Measurements from ENCODE around the gene ACOX1. TPM values are rescaled to one million over a fixed set of nuclear protein-coding genes. Genes with fewer than 3 reads are reported as not detected.

The ACOX1 gene
- total RNA-seq, 4 donors from 2014 or later: 33.7 to 44.4 (median 39.1) TPM

DNA sequence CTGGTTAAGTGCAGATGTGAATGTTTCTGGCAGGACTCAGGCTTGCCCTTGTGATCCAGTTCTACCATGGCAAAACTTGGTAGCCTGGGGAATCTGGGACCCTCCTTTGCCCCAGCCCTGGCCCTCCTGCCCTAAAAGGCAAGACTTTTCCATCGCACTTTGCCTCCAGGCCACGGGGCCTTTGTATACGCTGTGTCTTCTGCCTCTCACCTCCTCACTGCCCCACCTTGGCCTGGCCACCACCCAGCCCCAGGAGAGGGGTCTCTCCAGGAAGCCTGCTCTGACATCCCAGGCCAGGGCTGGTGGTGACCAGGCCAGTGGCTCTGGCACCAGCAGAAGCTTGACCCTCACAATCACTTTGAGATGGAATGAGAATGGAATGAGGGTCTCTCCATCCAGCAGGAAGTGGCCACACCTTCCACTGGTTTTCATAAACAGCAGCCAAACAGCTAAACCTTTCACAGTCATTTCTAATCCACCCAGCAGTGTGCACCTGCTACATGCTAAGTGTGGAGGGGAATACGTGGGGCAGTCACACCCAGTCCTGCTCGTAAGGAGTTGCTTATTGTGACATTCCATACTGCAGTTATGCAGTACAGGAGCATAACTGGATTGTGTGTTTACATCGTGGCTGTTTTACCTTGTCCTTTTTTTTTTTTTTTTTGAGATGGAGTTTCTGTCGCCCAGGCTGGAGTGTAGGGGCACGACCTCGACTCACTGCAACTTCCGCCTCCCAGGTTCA is 72.7 kb downstream of the ACOX1 start:
- no peaks in the 10 kb centered on the region for H3K27me3 ChIP-seq
- peaks cover 0 to 22% (median 2%) of the 10 kb centered on the region in 3 donors for H3K36me3 ChIP-seq
- H3K27ac ChIP-seq: peak overlapping the region in 3 of 4 donors; percentile 6 to 96 (median 95)
- peaks cover 0 to 36% (median 10%) of the 10 kb centered on the region in 4 donors for H3K4me1 ChIP-seq
- H3K9me3 ChIP-seq: no peaks in the 10 kb centered on the region
- WGBS, 2 donors: 83 to 88% methylated on average over 10 of the region's 10 CpGs
- no peak overlapping the region for H3K4me3 ChIP-seq
- TF ChIP-seq POLR2A (IDR thresholded peaks at IDR 0.05) (no peak), EP300 (IDR thresholded peaks at IDR 0.05) (no peak)
- TF ChIP-seq, protein P1, sequence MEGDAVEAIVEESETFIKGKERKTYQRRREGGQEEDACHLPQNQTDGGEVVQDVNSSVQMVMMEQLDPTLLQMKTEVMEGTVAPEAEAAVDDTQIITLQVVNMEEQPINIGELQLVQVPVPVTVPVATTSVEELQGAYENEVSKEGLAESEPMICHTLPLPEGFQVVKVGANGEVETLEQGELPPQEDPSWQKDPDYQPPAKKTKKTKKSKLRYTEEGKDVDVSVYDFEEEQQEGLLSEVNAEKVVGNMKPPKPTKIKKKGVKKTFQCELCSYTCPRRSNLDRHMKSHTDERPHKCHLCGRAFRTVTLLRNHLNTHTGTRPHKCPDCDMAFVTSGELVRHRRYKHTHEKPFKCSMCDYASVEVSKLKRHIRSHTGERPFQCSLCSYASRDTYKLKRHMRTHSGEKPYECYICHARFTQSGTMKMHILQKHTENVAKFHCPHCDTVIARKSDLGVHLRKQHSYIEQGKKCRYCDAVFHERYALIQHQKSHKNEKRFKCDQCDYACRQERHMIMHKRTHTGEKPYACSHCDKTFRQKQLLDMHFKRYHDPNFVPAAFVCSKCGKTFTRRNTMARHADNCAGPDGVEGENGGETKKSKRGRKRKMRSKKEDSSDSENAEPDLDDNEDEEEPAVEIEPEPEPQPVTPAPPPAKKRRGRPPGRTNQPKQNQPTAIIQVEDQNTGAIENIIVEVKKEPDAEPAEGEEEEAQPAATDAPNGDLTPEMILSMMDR (IDR thresholded peaks at IDR 0.05): no peak
- no peak for DNase-seq (ENCODE audit: low spot score in 2 of 2)

DNA sequence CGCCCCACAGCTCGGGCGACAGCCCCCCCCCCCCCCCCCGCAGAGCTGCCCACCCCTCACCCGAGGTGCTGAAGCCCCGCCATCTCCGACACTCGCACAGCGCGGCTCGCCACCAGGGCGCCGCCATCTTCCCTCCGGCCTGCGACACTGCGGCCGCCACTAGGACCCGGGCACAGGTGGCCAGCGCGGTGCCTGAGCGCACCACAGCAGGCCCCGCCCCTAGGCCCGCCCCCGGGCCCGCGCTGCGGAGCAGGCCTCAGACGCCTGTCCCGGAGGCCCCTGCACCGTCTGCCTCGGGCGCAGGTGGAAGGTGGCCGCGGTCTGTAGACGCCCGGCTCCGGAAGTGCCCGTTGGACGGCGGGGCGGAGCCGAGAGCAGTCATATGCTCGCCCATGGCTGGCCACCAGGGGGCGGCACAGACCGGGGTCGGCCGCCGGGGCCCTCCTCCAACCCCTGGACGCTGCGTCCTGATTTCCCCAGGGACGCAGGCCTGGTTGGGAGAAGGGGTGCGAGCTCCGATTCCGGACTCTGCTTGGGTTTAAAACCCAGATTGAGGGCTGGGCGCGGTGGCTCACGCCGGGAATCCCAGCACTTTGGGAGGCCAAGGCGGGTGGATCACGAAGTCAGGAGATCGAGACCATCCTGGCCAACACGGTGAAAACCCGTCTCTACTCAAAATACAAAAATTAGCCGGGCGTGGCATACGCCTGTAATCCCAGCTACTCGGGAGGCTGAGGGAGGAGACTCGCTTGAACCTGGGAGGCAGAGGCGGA is 74.0 kb downstream of the ACOX1 start, which contains the start of gene MRPL38:
Gene MRPL38, minus strand, starts transcription at position 136 of the 773 bp plus-strand sequence. Its CDS starts 9 bp downstream, at position 127.
- H3K4me1 ChIP-seq: peaks cover 0 to 29% (median 10%) of the 10 kb centered on the region in 4 donors
- peak within 1 kb of the TSS; percentile 63 to 84 (median 79) for H3K4me3 ChIP-seq
- peaks cover 0 to 34% (median 2%) of the 10 kb centered on the region in 3 donors for H3K36me3 ChIP-seq
- H3K27ac ChIP-seq: peak within 1 kb of the TSS; percentile 88 to 96 (median 92)
- H3K9me3 ChIP-seq: no peaks in the 10 kb centered on the region
- TF ChIP-seq EP300 (IDR thresholded peaks at IDR 0.05): peak; percentile 67 to 88
- peak; percentile 35 to 80 for TF ChIP-seq POLR2A (IDR thresholded peaks at IDR 0.05)
- TF ChIP-seq, protein P1 (IDR thresholded peaks at IDR 0.05): peak; percentile 97 to 100 (median 99)
- DNase-seq (ENCODE audit: low spot score in 2 of 2): peak; percentile 78
- no peaks in the 10 kb centered on the region for H3K27me3 ChIP-seq
- 3 to 4% methylated on average over 15 to 35 of the region's 69 CpGs for WGBS, 2 donors

DNA sequence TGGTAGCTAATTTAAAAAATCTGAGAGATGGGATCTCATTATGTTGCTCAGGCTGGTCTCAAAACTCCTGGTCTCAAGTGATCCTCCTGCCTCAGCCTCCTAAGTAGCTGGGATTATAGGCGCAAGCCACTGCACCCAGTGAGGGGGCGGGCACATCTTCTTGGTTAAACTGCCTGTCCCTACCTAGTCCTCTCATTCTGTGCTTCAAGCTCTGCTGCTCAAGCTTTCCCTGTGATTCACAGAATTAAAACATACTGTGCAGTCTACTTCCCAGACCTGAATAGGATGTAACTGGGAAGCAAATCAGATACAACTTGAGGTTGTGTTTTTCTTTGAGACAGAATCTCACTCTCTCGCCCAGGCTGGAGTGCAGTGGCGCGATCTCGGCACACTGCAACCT is 76.6 kb downstream of the ACOX1 start:
- H3K4me3 ChIP-seq: no peak overlapping the region
- peaks cover 5 to 58% (median 11%) of the 10 kb centered on the region in 3 donors for H3K36me3 ChIP-seq
- no peak for DNase-seq (ENCODE audit: low spot score in 2 of 2)
- no peak overlapping the region for H3K27ac ChIP-seq
- H3K9me3 ChIP-seq: no peaks in the 10 kb centered on the region
- WGBS, 2 donors: 92 to 98% methylated on average over 6 of the region's 6 CpGs
- peaks cover 0 to 31% (median 10%) of the 10 kb centered on the region in 4 donors for H3K4me1 ChIP-seq
- no peaks in the 10 kb centered on the region for H3K27me3 ChIP-seq
- TF ChIP-seq, protein P1 (IDR thresholded peaks at IDR 0.05): no peak
- no peak for TF ChIP-seq POLR2A (IDR thresholded peaks at IDR 0.05)
- TF ChIP-seq EP300 (IDR thresholded peaks at IDR 0.05): no peak

- H3K27me3 ChIP-seq: no peaks in the 10 kb centered on the region
- no peak for DNase-seq (ENCODE audit: low spot score in 2 of 2)
- TF ChIP-seq POLR2A (IDR thresholded peaks at IDR 0.05) (no peak), EP300 (IDR thresholded peaks at IDR 0.05) (no peak)
- TF ChIP-seq, protein P1 (IDR thresholded peaks at IDR 0.05): no peak
- H3K36me3 ChIP-seq: peaks cover 5 to 58% (median 11%) of the 10 kb centered on the region in 3 donors
- H3K4me1 ChIP-seq: peaks cover 0 to 37% (median 13%) of the 10 kb centered on the region in 4 donors
- WGBS, 2 donors: 90 to 91% methylated on average over 18 of the region's 18 CpGs
- no peak overlapping the region for H3K27ac ChIP-seq
- H3K4me3 ChIP-seq: no peak overlapping the region
- H3K9me3 ChIP-seq: no peaks in the 10 kb centered on the region
These were observed 77.2 kb downstream of the ACOX1 start for GRCh38 chr17:75901727-75902126.
